CD8-positive, alpha-beta memory T cell (primary cell): ENCODE measurements around the gene LPAR1. TPM values are rescaled to one million over a fixed set of nuclear protein-coding genes. Genes with fewer than 3 reads are reported as not detected.
"Not testable (repeated sequence)": the region's sequence is repeated elsewhere in the genome, so short reads cannot be mapped to it uniquely, and the experiment has no call there.

Experiments
- CTCF ChIA-PET: fragments of 350-600 bp; sonication (Branson Sonifier 250); formaldehyde crosslinking; loops from one replicate; lab custom pipeline; 2021; ENCODE audit warnings: antibody characterized with exemption; lab: Charles Lee
- POLR2A ChIA-PET: fragments of 350-600 bp; sonication (Branson Sonifier 250); formaldehyde crosslinking; loops from one replicate; lab custom pipeline; 2021; ENCODE audit warnings: antibody characterized with exemption; lab: Charles Lee
- DNase-seq, 5 donors: peaks; one replicate each; pipeline versions ENCODE4 v3.0.0 to v3.0.0-alpha.2; 2020 to 2022; ENCODE audit warnings: mixed read lengths in 1 of 5
- H3K27ac ChIP-seq: one replicate; pipeline ENCODE4 v1.7.0; 2013; ENCODE audit warnings: low read depth, mild to moderate bottlenecking, low read length, moderate library complexity
- H3K27me3 ChIP-seq: 2 replicates; pipeline ENCODE4 v1.7.0; 2013; ENCODE audit warnings: low read length, mild to moderate bottlenecking; ENCODE audit not compliant: insufficient read depth, poor library complexity, severe bottlenecking
- H3K36me3 ChIP-seq: 2 replicates; pipeline ENCODE4 v1.7.0; 2013; ENCODE audit warnings: mild to moderate bottlenecking, low read length, moderate library complexity; ENCODE audit not compliant: insufficient read depth
- H3K4me1 ChIP-seq: 2 replicates; pipeline ENCODE4 v1.7.0; 2013; ENCODE audit warnings: mild to moderate bottlenecking, low read length, moderate library complexity; ENCODE audit not compliant: insufficient read depth
- H3K4me3 ChIP-seq: 2 replicates; pipeline ENCODE4 v1.7.0; 2013; ENCODE audit warnings: mild to moderate bottlenecking, low read length
- H3K9me3 ChIP-seq: 2 replicates; pipeline ENCODE4 v1.7.0; 2013; ENCODE audit warnings: mild to moderate bottlenecking, low read length
- H3K27ac Mint-ChIP-seq, 8 donors: one replicate each; pipeline ENCODE4 v1.8.0; 2020 to 2021; ENCODE audit warnings: mixed read lengths in 8 of 8, mild to moderate bottlenecking in 6 of 8, inconsistent platforms in 3 of 8, moderate library complexity in 3 of 8
- H3K27me3 Mint-ChIP-seq, 2 donors: one replicate each; pipeline ENCODE4 v1.8.0; 2020 to 2021; ENCODE audit warnings: mixed read lengths in 2 of 2, mild to moderate bottlenecking in 1 of 2, moderate library complexity in 1 of 2
- H3K36me3 Mint-ChIP-seq, 3 donors: one replicate each; pipeline ENCODE4 v1.8.0; 2020 to 2021; ENCODE audit warnings: mixed read lengths in 3 of 3, inconsistent platforms in 1 of 3, mild to moderate bottlenecking in 1 of 3
- H3K4me1 Mint-ChIP-seq, 3 donors: one replicate each; pipeline ENCODE4 v1.8.0; 2020 to 2021; ENCODE audit warnings: mixed read lengths in 3 of 3, inconsistent platforms in 1 of 3, mild to moderate bottlenecking in 1 of 3
- H3K4me3 Mint-ChIP-seq, 7 donors: one replicate each; pipeline ENCODE4 v1.8.0; 2020 to 2021; ENCODE audit warnings: mixed read lengths in 7 of 7, mild to moderate bottlenecking in 6 of 7, moderate library complexity in 4 of 7, inconsistent platforms in 2 of 7
- H3K9me3 Mint-ChIP-seq, 5 donors: one replicate each; pipeline ENCODE4 v1.8.0; 2020 to 2022; ENCODE audit warnings: mixed read lengths in 5 of 5, mild to moderate bottlenecking in 3 of 5, moderate library complexity in 2 of 5, inconsistent platforms in 1 of 5
- polyA plus RNA-seq: library from polyadenylated mRNA; unstranded; fragments of 300-500 nt; fragmentation: Illumina TruSeq; gene quantifications from one replicate; pipeline ENCODE4 v1.2.3, GENCODE V29; 2021
- total RNA-seq, 2 experiments: library from RNA; stranded (reverse); gene quantifications; one replicate each; pipeline ENCODE4 v1.2.3, GENCODE V29; 2021

LPAR1 gene
- total and polyA plus RNA-seq, 3 experiments from 2014 or later = not detected

GRCh38 chr9:110861370-110862110, 176.7 kb downstream of the LPAR1 start:
- POLR2A ChIA-PET, H3K36me3 Mint-ChIP-seq, H3K4me1 ChIP-seq, CTCF ChIA-PET, H3K4me1 Mint-ChIP-seq, H3K27me3 Mint-ChIP-seq, H3K27ac ChIP-seq, H3K27ac Mint-ChIP-seq, H3K36me3 ChIP-seq, H3K4me3 Mint-ChIP-seq, H3K9me3 ChIP-seq, H3K4me3 ChIP-seq, H3K27me3 ChIP-seq, DNase-seq: not testable (repeated sequence)
- peaks cover 9 to 22% (median 15%) of the 10 kb centered on the region in 5 donors for H3K9me3 Mint-ChIP-seq

DNA sequence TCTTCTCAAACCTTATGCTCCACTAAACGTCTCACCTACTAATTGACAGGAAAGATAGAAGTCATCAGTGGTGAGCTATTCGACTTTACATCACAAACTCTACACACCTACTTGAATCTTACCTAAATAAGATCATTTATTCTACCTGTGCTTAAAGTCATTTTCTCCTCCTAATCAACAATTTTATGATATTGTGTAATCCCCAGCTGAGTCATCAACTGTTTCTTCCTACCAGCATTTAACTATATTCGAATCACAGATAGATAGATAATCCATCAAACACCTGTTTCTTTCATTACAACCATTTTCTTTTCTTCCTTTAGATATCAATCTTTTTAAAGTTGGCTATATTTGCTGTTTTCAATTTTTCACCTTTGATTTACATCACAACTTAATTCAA, 181.5 kb downstream of the LPAR1 start:
- Mint-ChIP-seq H3K4me3 (no peak overlapping the region), H3K4me1 (no peaks in the 10 kb centered on the region), H3K36me3 (no peaks in the 10 kb centered on the region), H3K27me3 (no peaks in the 10 kb centered on the region), H3K9me3 (peaks cover 6 to 17% (median 11%) of the 10 kb centered on the region in 5 donors), H3K27ac (no peak overlapping the region)
- Histone ChIP-seq H3K36me3 (no peaks in the 10 kb centered on the region), H3K27me3 (no peaks in the 10 kb centered on the region), H3K9me3 (no peaks in the 10 kb centered on the region), H3K27ac (no peak overlapping the region), H3K4me3 (no peak overlapping the region), H3K4me1 (no peaks in the 10 kb centered on the region)
- DNase-seq = no peak
- ChIA-PET POLR2A (no interaction called here), CTCF (no interaction called here)

DNA sequence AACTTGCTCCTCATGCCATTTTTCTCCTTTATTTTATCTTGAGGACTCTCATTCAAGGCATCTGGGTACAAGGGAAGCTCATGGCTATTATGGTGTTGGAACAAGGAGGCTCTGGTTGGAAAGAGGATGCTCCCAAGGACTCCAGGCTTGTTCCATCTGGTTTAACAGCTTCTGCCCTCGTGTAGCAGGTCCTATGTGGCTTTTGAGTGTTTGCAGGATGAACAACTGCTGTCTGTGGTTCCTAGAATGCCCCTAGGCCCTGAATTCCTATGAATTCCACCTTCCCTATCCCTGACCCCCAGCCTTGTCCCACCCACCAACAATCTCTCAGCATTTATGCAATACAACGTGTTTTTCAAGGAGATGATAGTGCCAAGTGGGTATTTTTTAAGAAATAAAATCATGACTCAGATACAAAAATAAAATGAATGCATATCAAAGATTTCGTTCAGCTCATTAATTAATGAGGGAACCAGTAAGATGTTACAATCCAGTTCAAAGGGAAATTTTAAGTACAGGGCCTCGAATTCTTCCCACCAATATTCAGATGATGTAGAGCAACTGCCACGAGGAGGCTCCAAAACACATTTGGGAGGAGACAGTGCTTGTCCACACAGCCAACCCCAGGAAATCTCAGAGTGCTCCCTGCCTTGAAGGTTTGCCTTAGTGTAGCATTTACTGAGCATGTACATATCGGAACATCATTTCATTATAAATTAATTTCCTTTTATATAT, 187.7 kb downstream of the LPAR1 start:
- H3K9me3 ChIP-seq = no peaks in the 10 kb centered on the region
- CTCF ChIA-PET = no interaction called here
- H3K9me3 Mint-ChIP-seq = peaks cover 0 to 11% (median 3%) of the 10 kb centered on the region in 5 donors
- no peak overlapping the region for H3K4me3 Mint-ChIP-seq
- no peak overlapping the region for H3K4me3 ChIP-seq
- no peaks in the 10 kb centered on the region for H3K36me3 ChIP-seq
- H3K36me3 Mint-ChIP-seq = no peaks in the 10 kb centered on the region
- no peaks in the 10 kb centered on the region for H3K4me1 ChIP-seq
- no peak overlapping the region for H3K27ac ChIP-seq
- no peaks in the 10 kb centered on the region for H3K4me1 Mint-ChIP-seq
- POLR2A ChIA-PET = no interaction called here
- no peak for DNase-seq
- no peak overlapping the region for H3K27ac Mint-ChIP-seq
- no peaks in the 10 kb centered on the region for H3K27me3 Mint-ChIP-seq
- H3K27me3 ChIP-seq = no peaks in the 10 kb centered on the region

DNA sequence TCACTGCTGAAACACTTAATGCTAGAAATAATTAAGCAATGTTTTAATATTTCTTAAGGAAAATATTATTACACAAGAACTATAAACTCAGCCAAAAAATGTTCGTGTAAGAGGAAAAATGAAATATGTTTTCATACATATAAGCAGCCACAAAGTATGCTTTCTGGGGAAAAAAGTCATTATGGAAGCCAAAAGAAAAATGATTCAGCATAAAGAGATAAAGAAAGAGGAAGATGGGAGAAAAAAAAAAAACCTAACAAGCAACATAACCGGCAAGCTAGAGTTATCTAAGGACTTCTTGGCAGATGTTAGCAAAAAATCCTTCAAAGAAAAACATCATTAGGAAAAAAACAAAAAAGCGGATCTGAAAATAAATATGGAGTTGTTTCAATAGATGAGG, 190.6 kb downstream of the LPAR1 start:
- ChIA-PET POLR2A (no interaction called here), CTCF (no interaction called here)
- H3K36me3 Mint-ChIP-seq = no peaks in the 10 kb centered on the region
- H3K27ac ChIP-seq = no peak overlapping the region
- no peaks in the 10 kb centered on the region for H3K9me3 ChIP-seq
- H3K4me1 ChIP-seq = no peaks in the 10 kb centered on the region
- no peaks in the 10 kb centered on the region for H3K36me3 ChIP-seq
- H3K4me1 Mint-ChIP-seq = no peaks in the 10 kb centered on the region
- H3K27ac Mint-ChIP-seq = no peak overlapping the region
- H3K4me3 Mint-ChIP-seq = no peak overlapping the region
- no peak for DNase-seq
- H3K4me3 ChIP-seq = no peak overlapping the region
- H3K9me3 Mint-ChIP-seq = peaks cover 0 to 16% (median 6%) of the 10 kb centered on the region in 5 donors
- H3K27me3 Mint-ChIP-seq = no peaks in the 10 kb centered on the region
- no peaks in the 10 kb centered on the region for H3K27me3 ChIP-seq

DNA sequence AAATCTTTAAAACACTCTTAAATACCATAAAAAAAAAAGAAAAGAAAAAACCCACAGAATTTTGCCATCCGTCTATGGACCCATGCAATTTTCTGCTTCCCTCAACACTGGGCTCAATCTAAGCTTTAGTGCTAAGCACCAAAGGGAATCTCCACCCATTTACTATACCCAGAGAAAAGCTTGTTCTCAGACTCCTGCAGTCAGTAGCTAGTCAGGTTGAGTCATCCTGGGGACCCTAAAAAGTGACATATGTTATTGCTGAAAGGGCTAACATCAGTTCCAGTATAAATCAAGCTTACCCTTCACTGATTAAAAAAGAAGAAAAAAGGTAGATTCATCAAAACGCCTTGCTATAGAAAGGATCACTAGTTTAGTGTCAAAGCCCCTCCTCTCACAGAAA, 192.1 kb downstream of the LPAR1 start:
- ChIA-PET CTCF (no interaction called here), POLR2A (no interaction called here)
- Mint-ChIP-seq H3K4me3 (no peak overlapping the region), H3K27ac (no peak overlapping the region), H3K4me1 (no peaks in the 10 kb centered on the region), H3K27me3 (no peaks in the 10 kb centered on the region), H3K9me3 (peaks cover 0 to 20% (median 6%) of the 10 kb centered on the region in 5 donors), H3K36me3 (no peaks in the 10 kb centered on the region)
- Histone ChIP-seq H3K4me1 (no peaks in the 10 kb centered on the region), H3K4me3 (no peak overlapping the region), H3K9me3 (no peaks in the 10 kb centered on the region), H3K27me3 (no peaks in the 10 kb centered on the region), H3K27ac (no peak overlapping the region), H3K36me3 (no peaks in the 10 kb centered on the region)
- DNase-seq = no peak

- Mint-ChIP-seq H3K4me1 (no peaks in the 10 kb centered on the region), H3K4me3 (no peak overlapping the region), H3K36me3 (no peaks in the 10 kb centered on the region), H3K9me3 (peaks cover 0 to 16% (median 8%) of the 10 kb centered on the region in 5 donors), H3K27me3 (no peaks in the 10 kb centered on the region), H3K27ac (no peak overlapping the region)
- Histone ChIP-seq H3K36me3 (no peaks in the 10 kb centered on the region), H3K27me3 (no peaks in the 10 kb centered on the region), H3K4me3 (no peak overlapping the region), H3K4me1 (no peaks in the 10 kb centered on the region), H3K27ac (no peak overlapping the region), H3K9me3 (no peaks in the 10 kb centered on the region)
- no peak for DNase-seq
- ChIA-PET CTCF (no interaction called here), POLR2A (no interaction called here)
Measured at GRCh38 chr9:110844121-110844520, 194.1 kb downstream of the LPAR1 start.

DNA sequence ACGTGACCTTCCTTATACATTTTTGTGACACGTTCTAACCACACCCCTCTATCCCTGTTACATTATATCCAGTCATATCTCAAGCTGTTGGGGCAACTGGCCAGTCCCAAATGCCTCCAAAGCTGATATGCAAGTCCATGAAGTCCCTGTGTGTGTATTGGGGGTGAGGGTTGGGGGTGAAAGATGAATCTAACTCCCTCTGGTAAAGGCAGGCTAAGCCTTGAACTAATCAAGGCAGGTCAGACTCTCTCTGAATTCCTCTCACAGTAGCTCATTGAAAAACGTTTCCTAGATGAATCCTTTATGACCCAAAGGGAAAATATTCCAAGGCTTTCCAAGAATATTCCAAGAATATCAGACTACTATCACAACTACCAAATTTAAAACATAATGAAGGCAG, 195.3 kb downstream of the LPAR1 start:
- no peak overlapping the region for H3K27ac Mint-ChIP-seq
- H3K4me1 Mint-ChIP-seq = no peaks in the 10 kb centered on the region
- Histone ChIP-seq H3K36me3 (no peaks in the 10 kb centered on the region), H3K9me3 (no peaks in the 10 kb centered on the region), H3K27ac (no peak overlapping the region), H3K4me3 (no peak overlapping the region), H3K27me3 (no peaks in the 10 kb centered on the region), H3K4me1 (no peaks in the 10 kb centered on the region)
- H3K9me3 Mint-ChIP-seq = peaks cover 0 to 16% (median 8%) of the 10 kb centered on the region in 5 donors
- H3K27me3 Mint-ChIP-seq = no peaks in the 10 kb centered on the region
- POLR2A ChIA-PET = no interaction called here
- no peak for DNase-seq
- H3K36me3 Mint-ChIP-seq = no peaks in the 10 kb centered on the region
- CTCF ChIA-PET = no interaction called here
- H3K4me3 Mint-ChIP-seq = no peak overlapping the region

DNA sequence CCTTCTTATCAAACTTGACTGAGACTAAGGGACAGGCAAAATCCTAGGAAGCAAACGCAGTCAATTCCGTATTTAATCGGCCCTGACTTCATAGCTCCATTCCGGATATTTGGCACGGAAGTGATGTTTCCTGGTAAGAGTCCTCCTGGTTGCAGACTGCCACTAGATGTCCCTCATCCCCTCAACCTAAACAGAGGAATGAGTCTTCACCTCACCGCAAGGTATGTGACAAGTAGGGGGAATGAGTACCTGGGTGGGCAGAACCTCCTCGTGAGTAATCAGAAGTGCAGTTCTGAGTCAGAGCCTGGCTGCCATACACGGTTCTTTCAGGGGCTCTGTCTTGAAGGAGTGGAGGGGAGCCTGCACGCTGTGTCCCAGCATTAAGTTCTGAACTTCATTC, 196.1 kb downstream of the LPAR1 start:
- H3K4me1 Mint-ChIP-seq = no peaks in the 10 kb centered on the region
- CTCF ChIA-PET = no interaction called here

More for the DNA sequence above, 196.1 kb downstream of the LPAR1 start:
- no peak overlapping the region for H3K27ac Mint-ChIP-seq
- no peaks in the 10 kb centered on the region for H3K9me3 ChIP-seq
- no peak overlapping the region for H3K4me3 ChIP-seq
- no peaks in the 10 kb centered on the region for H3K27me3 ChIP-seq
- no peak overlapping the region for H3K4me3 Mint-ChIP-seq
- H3K36me3 Mint-ChIP-seq = no peaks in the 10 kb centered on the region
- H3K9me3 Mint-ChIP-seq = peaks cover 4 to 16% (median 8%) of the 10 kb centered on the region in 5 donors
- no peaks in the 10 kb centered on the region for H3K4me1 ChIP-seq
- POLR2A ChIA-PET = no interaction called here
- no peaks in the 10 kb centered on the region for H3K27me3 Mint-ChIP-seq
- H3K36me3 ChIP-seq = no peaks in the 10 kb centered on the region
- no peak overlapping the region for H3K27ac ChIP-seq
- DNase-seq = no peak
